NCI-H2171 (cell line): Measurements from ENCODE around the gene LMOD1.
"Not testable (repeated sequence)": the region's sequence is repeated elsewhere in the genome, so short reads cannot be mapped to it uniquely, and the experiment has no call there.

ENCODE experiments used
- DNase-seq: peaks from one replicate; lab custom pipeline; 2025; lab: John Stamatoyannopoulos, UW

LMOD1 gene

DNA sequence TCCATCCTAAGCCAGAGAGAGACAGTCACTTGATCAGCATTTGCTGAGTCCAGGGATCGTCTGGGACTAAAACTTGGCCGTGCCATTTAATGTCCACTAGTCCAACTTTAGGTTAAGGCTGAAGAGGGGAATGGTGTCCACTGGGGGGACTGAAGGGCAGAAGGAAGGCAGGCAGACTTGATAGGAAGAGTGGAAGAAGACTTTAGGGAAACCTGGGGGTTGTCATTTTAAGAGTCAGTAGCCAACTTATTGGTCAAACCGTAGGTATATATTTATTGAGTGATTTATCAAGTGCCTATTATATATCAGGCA lies 1.3 kb upstream of the LMOD1 start:
- no peak for DNase-seq

DNA sequence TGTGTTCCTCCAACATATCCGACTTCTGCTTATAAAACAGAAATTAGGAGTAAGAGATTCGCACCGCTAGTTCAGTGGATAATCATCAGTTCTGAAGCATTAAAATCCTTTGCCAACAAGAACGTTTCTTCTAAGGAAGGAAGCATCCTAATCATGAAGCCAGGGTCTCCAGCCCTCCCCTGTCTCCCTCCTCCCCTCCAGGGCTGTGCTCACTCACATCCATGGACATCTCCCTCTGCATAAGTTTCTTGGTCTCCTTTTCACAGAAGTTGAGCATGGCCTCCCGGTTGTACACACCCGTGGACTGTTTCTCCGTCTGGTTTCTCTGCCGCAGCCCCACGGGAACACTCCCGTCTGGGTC lies 505 bp downstream of the LMOD1 start:
- DNase-seq: no peak

DNA sequence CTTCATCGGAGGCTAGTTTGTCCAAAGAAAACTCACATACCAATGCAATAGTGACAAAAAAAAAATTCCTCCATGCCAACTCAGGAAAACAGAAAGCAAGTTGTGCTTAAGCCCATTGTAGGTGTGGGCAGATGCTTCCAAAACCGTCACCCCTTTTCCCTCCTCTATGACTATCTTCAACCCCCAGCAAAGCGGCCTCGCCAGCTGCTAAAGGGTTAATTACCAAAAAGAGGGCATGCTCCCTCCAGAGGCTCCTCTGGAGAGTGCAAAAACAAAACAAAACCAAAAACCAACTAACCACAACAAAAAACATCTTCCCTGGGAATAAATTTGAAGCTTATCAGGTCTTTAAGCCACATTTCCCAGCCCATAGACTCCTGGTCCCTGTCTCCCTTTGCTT lies 1.2 kb downstream of the LMOD1 start:
- DNase-seq: no peak

DNA sequence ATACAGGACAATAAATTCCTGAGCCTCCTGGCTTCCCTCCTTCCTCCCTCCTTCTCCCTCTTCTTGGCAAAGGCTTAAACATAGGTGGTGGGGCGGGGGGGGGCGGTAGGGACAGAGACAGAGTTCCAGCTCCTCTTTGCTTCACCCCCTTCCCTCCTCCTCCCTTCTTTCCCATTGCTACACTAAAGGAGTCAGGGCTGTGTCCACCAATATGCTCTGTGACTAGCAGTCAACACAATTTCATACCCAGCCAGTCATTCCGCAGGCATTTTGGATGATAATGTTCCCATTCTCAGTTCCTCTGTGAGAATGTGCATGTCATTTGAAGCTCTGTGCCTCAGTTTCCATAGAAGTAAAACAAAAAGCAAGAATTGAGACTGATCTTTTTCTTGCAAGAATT lies 1.7 kb downstream of the LMOD1 start:
- DNase-seq: no peak

DNA sequence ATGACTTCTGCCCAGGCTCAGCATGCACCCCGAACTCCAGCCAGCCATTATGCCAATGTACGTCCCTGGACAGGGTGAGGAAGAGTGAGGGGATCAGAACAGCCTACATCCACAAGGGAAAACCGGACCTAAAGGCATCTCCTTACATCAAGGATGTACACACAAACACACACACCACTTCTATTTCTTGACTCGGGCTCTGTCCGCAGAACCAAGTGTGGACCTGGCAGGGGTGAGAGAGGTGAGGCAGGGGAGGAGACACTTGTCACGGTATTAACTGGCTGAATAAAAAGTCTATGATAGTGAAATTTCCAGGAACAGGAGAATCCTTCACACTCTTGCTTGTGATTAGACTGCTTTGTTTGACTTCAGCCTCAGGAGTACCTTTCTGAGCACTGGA lies 2.3 kb downstream of the LMOD1 start:
- no peak for DNase-seq

DNA sequence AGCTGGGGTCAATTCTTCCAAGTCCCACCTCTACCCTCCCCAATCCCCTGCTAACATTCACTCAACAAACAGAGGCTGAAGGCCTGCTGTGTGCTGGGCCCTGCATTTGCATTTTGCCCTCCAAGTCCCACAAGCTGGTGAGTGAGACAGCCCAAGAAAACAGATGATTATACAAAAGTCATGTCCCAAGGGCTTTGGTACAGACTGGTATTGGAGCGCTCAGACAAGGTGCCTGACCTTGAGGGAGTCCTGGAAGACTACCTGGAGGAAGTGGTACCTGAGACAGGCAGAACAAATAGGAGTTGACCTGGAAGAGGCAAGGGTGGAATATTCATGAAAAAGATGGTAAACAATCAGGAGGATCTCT lies 4.2 kb downstream of the LMOD1 start:
- DNase-seq: no peak

DNA sequence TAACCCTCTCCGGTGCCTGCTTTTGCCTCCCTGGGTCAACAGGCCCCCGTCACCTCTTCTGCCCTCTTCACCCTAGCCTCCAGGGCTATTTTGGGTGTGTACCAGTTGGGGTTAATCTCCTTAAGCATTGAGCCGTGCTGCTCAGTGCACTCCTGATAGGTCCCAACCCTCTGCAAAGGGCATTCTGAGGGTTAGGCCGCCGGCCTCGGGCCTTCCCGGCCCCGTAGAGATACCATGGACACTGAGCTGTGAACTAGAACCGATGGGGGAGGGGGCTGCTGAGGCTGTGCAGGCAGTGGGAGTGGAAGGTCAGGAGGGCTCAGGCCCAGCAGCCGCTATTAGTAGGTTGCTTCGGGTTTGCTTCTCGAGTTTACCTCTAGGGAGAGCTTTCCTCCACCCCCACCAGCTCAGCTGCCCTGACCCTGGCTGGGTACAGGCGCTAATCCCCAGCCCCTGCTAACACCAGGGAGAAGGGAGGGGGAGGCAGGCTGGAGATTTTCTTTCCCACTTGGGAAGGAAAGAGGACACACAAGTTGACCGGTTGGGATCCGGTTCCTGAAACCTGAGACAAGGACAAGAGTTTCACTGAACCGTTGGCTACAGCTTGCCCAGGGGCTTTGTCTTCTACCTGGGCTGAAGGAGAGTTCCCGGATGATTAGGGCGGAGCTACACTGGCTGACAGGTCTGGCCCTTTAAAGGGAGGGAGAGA lies 4.8 kb downstream of the LMOD1 start:
- DNase-seq: no peak

DNA sequence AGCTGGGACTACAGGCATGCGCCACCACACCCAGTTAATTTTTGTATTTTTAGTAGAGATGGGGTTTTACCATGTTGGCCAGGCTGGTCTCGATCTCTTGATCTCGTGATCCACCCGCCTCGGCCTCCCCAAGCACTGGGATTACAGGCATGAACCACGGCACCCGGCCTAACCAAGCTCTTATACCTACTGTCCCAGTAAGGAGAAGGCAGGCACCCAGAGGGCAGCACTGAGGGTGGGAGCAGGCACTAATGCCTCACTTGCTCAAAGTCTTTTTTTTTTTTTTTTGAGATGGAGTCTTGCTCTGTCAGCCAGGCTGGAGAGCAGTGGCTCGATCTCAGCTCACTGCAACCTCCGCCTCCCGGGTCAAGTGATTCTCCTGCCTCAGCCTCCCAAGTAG lies 6.0 kb downstream of the LMOD1 start:
- DNase-seq: not testable (repeated sequence)

DNA sequence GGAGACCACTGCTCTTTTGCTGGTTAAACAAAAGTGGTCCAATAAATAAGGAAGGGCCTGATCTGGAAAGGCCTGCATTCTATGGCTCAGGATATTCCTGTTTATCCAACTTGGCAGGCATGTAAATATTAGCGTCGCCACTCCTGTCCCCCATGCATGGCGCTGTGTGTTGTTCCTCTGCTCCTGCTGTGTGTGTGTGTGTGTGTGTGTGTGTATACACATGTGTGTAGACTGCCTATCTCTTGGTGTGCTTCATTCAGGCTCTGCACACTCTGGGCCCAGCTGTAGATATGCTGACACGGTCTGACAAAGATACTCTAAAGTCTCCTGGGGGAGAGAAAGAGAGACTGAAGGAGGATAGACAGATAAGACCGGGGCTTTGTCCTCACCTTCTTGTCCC lies 6.8 kb downstream of the LMOD1 start:
- no peak for DNase-seq

DNA sequence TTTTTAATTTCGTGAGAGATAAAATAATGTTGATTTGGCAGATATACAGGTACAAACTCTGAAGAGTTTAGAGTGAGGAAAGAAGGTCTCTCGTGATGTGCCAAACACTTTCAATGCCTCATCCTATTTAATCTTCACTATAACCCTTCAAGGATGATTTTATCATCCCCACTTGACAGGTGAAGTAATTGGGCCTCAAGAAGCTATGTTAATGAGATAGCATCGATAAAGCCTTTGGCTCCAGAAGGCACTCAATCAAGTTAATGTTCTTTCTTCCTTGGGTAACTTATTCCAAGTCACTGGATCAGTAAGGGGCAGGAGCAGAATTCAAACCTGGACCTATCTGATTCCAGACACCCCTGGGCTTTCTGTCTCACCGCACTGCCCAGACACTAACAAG lies 7.2 kb downstream of the LMOD1 start:
- no peak for DNase-seq

DNA sequence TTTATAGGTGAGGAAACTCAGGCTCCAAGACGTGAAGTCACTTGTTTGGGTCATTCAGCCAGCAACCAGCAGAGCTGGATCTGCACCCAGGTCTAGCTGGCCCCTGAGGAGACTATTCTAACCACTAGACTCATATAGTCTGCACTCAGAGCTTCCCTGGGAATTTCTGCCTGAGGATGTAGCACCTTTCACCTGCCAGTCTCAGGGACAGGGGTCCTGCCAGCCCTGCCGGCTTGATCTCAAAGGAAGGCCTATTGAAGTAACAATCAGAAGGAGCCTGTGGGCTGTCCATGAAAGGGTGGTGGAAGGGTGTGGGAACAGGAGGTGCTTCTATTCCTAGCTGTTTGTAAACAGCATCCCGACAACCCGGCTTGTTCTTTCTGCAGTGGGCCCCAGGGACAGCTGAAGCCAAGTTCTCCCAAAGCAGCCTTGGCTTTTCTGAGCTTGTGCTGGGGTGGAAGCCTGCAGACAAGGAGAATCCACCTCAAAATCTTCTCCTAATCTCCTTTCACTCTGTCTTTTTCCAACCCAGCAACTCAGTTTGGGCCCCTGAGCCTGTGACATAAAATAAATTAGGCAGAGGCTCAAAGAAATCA lies 7.8 kb downstream of the LMOD1 start:
- no peak for DNase-seq

DNA sequence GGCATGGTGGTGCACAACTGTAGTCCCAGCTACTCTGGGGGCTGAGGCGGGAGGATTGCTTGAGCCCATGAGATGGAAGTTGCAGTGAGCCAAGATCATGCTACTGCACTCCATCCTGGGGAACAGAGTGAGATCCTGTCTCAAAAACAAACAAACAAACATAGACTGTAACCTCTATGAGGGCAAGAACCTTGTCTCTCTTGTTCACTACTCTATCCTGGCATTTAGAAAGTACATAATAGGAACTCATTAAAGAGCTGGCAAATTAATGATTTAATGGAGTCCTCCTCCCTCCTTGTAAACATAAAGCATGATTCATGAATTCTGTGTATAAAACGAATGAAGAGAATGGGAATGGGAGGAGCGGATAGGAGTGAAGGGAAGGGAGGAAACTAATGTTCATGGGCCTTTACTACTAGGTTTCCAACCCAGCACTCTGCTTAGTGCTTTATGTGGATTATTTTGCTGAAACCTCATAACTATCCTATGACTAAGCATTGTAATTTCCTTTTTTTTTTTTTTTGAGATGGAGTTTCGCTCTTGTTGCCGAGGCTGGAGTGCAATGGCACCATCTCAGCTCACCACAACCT lies 8.6 kb downstream of the LMOD1 start:
- no peak for DNase-seq

DNA sequence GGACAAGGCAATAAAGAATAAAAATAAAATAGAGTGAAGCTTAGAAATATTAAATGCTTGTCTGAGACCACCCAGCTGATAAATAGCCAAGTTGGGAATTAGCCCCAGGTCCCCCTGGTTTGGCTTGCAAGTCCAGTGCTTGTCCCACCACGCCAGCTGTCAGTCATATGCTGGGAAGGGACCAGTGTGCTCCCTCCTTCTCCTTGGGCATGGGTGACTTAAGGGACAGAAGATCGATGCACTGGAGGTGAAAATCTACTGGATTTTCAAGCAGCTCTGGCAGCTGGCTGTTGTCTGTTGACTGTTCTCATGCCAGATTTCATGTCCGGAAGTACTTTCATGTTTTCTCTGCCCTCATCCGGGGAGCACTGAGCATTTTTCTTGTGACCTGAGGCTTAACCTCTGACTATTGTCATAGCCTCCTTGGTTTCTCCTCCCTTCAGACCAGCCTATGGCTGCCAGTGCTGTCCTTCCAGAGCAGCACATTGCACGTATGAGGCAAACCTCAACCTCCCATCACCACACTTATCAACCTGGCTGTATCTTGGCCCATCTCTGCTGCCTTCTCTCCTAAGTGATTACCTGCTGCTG lies 12.4 kb downstream of the LMOD1 start:
- no peak for DNase-seq

DNA sequence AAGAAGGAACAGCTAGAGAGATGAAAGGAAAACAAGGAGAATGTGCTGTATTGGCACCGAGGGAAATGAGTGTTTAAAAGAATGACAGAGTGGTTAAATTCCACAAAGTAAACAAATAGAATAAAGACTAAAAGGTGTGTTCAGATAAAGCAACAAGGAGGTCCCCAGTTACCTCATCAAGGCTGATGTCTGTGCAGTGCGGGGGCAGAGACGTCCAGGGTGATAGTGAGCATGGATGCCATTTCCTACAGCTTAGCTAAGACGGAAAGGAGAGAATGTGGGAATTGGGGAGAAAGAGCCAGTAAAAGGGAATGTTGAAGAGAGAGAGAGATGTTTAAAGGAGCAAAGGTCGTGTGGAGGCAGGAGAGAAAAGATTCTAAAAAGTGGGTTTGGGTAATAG lies 15.5 kb downstream of the LMOD1 start:
- DNase-seq: no peak

DNA sequence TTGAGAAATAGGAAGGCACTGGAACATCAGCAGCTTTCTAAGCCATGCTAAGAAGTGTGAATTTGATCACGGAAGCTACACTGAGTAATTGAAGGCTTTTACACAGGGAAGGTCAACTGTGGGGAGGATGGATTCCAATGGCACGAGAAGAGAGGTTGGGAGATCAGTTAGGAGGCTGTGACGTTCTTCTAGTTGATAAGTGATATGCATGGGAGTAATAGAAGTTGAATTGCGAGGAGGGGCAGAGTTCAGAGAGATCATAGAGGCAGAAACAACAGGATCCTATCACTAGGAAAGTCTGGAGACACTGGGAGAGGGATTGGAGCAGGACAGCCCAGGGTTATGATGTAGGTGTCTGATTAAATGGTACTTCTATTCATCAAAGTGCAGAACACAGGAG lies 16.2 kb downstream of the LMOD1 start:
- no peak for DNase-seq

DNA sequence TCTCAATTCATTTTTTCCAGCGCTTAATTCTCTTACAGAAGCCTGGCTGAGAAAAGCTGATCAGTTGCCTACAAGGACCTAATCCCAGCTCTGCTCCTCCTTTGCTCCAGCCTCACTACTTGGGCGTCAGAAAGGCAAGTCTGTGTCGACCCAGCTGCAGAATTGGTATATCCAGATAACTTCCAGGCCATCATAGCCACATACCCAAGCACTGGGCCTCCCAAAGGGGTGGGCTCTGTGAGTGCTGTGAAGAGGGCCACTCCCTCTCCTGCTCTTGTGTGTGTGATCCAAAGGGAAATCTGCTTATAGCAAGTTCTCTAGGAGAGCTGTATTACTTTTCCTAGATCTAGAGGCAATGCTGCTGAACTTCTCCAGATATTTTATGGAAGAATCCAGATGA lies 18.1 kb downstream of the LMOD1 start:
- DNase-seq: no peak

DNA sequence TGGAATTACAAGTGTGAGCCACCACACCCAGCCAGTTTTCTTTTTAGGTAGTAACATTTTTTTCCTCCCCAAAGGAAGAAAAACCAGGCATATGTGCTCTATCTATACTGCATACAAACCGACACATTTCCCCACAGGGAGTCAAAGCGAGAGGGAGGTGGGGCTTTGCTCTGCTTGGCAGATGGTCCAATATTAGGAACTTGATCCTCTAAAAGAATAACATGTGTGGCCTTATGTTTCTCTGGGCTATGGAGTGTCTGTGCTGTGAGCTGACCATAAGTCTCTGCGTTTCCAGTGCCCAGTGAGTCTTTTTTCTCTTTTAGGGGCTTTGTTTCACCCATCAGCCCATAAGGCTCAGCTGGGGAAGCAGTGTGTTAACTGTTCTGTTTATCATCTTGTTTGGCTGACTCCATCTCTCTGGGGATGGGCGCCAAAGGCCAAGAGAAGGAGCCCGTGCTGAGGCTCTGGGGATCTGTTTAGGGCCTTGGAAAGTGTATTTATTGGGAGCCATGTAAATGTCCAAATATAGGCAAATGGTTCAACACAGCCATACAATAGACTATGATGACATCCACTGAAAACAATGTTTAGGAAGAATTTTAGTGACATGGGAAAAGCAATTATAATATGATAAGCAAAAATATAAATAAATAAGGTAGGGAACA lies 20.2 kb downstream of the LMOD1 start:
- DNase-seq: peak; percentile 89

DNA sequence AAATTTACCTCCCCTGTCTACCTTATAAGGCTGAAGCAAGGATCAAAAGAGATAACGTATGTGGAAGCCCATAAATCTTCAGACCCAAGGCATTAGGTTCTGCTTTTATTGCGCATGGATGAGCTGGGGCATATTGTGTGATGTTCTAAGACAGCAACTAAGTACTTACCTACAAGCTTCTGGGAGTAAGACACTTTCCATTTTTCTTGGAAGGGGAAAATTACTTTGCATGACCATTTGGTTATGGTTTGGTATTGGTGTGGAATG lies 21.1 kb downstream of the LMOD1 start:
- peak; percentile 11 for DNase-seq

DNA sequence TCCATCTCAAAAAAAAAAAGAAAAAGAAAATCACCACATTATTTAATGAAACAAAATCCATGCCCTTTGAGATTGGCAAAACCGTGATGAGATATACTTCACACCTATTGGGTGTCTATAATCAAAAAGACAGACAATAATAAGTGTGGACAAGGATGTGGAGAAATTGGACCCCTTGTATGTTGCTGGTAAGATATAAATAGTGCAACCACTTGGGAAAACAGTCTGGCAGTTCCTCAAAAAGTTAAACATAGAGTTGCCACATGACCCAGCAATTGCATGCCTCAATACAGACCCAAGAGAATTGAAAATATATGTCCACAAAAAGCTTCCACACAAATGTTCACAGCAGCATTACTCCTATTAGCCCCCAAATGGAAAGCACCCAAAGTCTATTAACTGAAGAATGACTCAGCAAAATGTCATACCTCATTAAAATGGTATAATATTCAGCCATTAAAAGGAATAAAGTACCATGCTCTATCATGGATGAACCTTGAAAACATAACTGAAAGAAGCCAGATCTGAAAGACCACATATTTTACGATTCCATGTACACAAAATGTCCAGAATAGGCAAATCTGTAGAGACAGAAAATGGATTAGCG lies 24.3 kb downstream of the LMOD1 start:
- no peak for DNase-seq

DNA sequence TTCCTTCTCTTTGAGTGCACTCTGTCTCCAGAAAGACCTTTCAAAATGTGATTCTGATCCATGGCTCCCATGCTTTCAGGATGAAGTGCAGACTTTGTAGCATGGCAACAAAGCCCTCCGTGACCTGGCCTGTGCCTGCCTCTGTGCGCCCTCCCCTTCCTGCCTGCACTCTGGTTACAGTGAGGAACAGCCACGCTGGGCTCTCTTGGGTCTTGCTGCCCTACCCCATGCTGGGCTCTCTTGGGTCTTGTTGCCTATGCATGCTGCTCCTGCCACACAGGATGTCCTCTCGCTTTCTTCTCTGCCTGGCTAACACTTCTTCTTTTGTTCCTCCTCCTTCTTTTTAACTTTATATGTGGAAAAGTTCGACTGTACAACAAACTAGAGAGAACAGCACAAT lies 28.0 kb downstream of the LMOD1 start:
- no peak for DNase-seq

DNA sequence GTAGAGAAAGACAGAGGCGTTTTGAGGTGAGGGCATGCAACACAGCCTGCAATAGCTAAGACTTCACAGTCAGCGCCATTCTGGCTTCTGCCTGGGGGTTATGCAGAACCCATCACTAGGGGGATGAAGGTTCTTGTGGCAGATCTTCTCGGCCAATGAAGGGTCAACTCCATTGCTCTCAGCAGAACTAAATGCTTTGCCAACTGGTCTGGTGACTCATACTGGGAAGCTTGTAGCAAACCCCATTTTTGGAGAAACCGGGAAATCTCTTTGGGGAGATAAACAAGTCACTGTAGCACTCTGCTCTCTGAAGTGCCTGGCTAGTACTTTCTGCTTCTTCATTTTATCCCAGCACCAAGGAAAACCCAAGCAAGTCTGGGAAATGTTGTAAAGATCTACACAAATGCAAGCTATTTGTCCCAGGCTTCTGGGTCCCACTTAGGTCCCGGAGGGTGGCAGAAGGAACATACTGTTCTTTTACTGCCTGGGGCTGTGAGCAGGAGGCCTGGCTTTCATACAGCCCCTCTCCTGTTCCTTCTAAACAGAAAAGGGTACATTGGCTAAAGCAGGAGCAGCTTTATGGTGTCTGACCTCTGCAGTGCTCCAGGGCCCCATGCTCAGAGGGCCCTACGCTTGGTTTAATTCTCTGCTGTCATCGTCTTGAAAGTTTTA lies 28.9 kb downstream of the LMOD1 start:
- no peak for DNase-seq

DNA sequence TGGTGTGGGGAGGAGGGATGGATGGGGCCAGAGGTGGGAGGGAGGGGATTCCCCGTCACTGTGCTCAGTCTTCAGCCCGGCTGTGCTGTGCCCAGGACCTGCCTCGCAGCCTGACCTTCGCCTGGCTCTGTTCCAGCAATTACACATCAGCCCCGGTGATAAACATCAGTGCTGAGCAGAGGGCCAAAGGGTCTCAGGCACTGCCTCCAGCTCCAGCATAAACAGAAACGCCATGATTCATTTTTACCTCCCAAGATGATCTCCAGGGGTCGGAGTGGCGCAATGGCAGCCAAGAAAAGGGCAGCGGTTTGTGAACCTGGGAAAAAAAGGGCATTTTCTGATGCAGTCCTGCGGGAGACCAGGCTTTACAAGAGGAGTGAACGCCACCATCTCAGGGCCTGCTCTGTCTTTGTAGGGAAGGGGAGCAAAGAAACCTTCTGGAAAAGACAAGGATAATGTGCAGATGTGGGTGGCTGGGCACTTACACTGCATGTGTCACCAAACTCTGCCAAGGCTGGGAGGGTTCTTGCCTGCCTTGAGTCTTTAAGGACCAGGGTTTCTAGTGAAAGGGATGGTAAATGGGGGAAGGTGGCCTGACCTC lies 29.6 kb downstream of the LMOD1 start:
- peak; percentile 19 for DNase-seq
